GM10266 (cell line): ENCODE data around the gene KANK2.
A peak's percentile ranks its signal among the peaks of the same experiment; 100 is the strongest.
"Not testable (repeated sequence)": the region's sequence is repeated elsewhere in the genome, so short reads cannot be mapped to it uniquely, and the experiment has no call there.

Experiments used
- DNase-seq: peaks from one replicate; pipeline ENCODE4 v3.0.0; 2012; ENCODE audit errors: extremely low spot score
- TF ChIP-seq, protein P1 (sequence below): IDR thresholded peaks from 2 replicates; pipeline ENCODE4 v1.5.1; 2012; ENCODE audit warnings: mild to moderate bottlenecking, low read depth; ENCODE audit not compliant: control insufficient read depth, insufficient read depth; ENCODE audit errors: missing control alignments

The KANK2 gene

DNA sequence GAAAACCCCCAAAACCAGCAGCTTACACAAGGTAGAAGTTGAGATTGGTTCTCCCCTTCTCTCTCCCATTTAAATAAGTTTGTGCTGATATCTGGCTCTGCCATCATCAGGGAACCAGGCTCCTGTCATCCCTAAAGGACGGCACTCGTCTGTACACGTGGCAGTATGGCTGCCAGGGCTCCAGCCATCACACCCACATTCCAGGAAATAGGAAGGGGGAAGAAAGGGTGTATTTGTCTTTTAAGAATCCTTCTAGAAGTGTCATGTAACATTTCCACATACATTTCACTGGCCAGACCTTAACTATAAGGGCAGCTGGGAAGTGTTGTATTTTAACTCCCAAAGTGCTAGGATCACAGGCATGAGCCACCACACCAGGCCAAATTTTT lies 51.8 kb downstream of the KANK2 start:
- TF ChIP-seq, protein P1, sequence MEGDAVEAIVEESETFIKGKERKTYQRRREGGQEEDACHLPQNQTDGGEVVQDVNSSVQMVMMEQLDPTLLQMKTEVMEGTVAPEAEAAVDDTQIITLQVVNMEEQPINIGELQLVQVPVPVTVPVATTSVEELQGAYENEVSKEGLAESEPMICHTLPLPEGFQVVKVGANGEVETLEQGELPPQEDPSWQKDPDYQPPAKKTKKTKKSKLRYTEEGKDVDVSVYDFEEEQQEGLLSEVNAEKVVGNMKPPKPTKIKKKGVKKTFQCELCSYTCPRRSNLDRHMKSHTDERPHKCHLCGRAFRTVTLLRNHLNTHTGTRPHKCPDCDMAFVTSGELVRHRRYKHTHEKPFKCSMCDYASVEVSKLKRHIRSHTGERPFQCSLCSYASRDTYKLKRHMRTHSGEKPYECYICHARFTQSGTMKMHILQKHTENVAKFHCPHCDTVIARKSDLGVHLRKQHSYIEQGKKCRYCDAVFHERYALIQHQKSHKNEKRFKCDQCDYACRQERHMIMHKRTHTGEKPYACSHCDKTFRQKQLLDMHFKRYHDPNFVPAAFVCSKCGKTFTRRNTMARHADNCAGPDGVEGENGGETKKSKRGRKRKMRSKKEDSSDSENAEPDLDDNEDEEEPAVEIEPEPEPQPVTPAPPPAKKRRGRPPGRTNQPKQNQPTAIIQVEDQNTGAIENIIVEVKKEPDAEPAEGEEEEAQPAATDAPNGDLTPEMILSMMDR = no peak
- no peak for DNase-seq

GRCh38 chr19:11142528-11143171 lies 54.7 kb downstream of the KANK2 start:
- no peak for DNase-seq
- TF ChIP-seq, protein P1 = no peak

- TF ChIP-seq, protein P1 = no peak
- DNase-seq = no peak
Measured at GRCh38 chr19:11141937-11142527, 55.3 kb downstream of the KANK2 start.

DNA sequence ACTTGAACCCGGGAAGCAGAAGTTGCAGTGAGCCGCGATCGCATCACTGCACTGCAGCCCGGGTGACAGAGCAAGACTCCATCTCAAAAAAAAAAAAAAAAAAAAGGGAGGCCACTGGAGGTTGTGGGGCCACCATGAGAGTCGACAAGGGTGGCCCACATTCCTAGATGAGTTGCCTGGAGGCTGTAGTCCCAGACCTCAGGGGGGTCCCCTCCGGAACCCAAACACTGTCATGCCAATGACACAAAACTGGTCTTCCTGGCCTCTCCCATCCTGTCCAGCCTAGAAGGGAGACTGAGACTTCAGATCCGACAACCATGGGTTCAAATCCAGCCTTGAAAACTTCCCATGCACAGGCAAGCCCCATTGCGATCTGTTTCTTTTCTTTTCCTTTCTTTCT lies 56.4 kb downstream of the KANK2 start:
- TF ChIP-seq, protein P1 = no peak

GRCh38 chr19:11140023-11140538 lies 57.3 kb downstream of the KANK2 start:
- DNase-seq = not testable (repeated sequence)

More for the DNA sequence above, 56.4 kb downstream of the KANK2 start:
- no peak for DNase-seq

DNA sequence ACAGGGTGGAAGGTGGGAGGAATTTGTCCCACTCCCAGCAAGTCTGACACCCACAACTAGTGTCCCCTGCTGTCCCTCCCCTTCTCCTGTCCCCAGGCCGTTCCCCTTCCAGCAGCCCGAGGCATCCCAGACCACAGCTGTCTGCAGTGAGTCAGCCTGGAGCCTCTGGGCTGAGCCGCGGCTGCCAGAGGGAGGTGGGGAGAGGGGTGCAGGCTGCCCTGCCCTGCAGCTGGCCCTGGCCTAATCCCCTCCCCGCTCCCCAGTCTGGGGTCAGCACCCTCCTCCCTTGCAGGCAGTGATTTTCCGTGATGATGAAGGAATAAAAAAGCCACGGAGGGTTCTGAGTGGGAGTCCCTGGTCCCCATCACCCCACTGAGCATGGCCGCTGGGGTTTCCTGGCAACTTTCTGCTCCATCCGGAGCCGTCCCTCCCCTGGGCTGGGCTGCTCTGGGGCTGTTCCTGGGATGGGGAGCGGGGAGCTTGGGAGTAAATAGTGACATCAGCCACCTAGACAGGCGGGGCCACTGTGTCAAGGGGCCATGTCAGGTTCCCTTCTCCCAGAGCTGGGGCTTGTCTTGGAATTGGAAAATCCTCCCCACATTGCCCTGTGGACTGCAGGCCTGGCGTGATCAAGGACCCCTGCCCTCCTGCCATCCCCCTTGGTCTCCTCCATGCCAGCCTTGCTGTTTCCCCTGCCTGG lies 58.6 kb downstream of the KANK2 start:
- TF ChIP-seq, protein P1 = no peak
- DNase-seq = no peak

DNA sequence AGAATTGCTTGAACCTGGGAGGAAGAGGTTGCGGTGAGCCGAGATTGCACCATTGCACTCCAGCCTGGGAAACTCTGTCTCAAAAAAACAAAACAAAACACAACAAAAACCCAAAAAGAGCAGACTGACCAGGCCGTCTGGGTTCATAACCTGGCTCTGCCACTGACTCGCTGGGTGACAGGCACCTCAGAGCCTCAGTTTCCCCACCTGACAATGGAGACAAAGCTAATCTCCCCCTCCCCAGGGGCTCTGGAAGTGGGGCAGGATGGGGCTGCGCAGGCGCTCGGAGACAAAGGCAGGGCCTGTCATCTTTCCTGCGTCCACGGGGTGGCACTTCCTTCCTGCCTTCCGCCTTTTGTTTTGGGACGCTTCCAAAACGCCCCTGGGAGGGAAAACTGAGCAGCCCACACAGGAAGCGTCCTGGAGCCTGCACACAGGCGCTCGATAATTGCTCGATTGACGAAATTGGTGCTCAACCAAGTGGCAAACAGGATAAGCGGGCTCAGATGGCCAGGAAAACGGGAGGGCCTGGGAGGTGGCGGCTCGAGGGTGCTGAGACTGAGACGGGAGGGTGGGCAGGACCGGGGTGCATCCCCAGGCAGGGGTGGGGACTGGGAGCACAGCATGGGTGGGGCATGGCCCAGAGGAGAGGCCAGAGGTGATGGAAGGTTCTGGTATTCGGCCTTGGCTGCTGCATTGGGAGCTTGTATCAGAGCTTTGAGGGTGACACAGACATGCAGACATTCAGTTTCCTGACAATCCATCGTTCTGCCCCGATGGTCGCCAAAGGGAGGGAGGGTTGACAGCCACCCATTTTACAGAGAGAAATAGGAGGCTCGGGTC lies 59.6 kb downstream of the KANK2 start:
- TF ChIP-seq, protein P1 = peak; percentile 68
- peak; percentile 74 for DNase-seq
